H1 (cell line): Measurements from ENCODE around the gene FREM1. TPM values are rescaled to one million over a fixed set of nuclear protein-coding genes. Genes with fewer than 3 reads are reported as not detected.

ENCODE experiments used
- CTCF ChIA-PET: fragments of 300-600 bp; sonication (Branson Sonifier 250); formaldehyde crosslinking; loops from one replicate; lab custom pipeline; 2021; ENCODE audit not compliant: partially characterized antibody; lab: Charles Lee
- POLR2A ChIA-PET: fragments of 300-600 bp; sonication (Branson Sonifier 250); formaldehyde crosslinking; loops from one replicate; lab custom pipeline; 2021; ENCODE audit warnings: inconsistent platforms; ENCODE audit not compliant: partially characterized antibody; lab: Charles Lee
- DNase-seq, 2 experiments: peaks; one replicate each; pipeline versions ENCODE4 v3.0.0 to v3.0.0-alpha.2; 2010 to 2022; ENCODE audit warnings: low spot score in 2 of 2, low read depth in 1 of 2, mixed read lengths in 1 of 2
- FAIRE-seq: peaks from 2 replicates; lab custom pipeline; 2011; peaks lifted over from hg19 to GRCh38; lab: Jason Lieb, UNC
- H2AFZ ChIP-seq: 2 replicates; pipeline ENCODE4 v1.8.1; 2012; ENCODE audit warnings: low read length, inconsistent platforms
- H2AK5ac ChIP-seq: 2 replicates; pipeline ENCODE4 v1.6.1; 2013; ENCODE audit warnings: low read depth, low read length
- H2BK120ac ChIP-seq: replicated peaks from 2 replicates; pipeline ENCODE3; 2013; ENCODE audit warnings: low read depth, low read length, inconsistent platforms
- H2BK12ac ChIP-seq: 2 replicates; pipeline ENCODE4 v1.6.1; 2013; ENCODE audit warnings: low read depth, low read length
- H2BK15ac ChIP-seq: 2 replicates; pipeline ENCODE4 v1.6.1; 2013; ENCODE audit warnings: low read length
- H2BK20ac ChIP-seq: 2 replicates; pipeline ENCODE4 v1.6.1; 2013; ENCODE audit warnings: low read length
- H2BK5ac ChIP-seq: 2 replicates; pipeline ENCODE4 v1.6.1; 2013; ENCODE audit warnings: low read depth, low read length
- H3K14ac ChIP-seq: 2 replicates; pipeline ENCODE4 v1.6.1; 2013; ENCODE audit warnings: inconsistent platforms; ENCODE audit not compliant: insufficient read length
- H3K18ac ChIP-seq: 2 replicates; pipeline ENCODE4 v1.6.1; 2013; ENCODE audit warnings: low read length; ENCODE audit errors: extremely low read depth
- H3K23ac ChIP-seq: 2 replicates; pipeline ENCODE4 v1.6.1; 2013; ENCODE audit warnings: inconsistent platforms; ENCODE audit not compliant: insufficient read length
- H3K23me2 ChIP-seq: 2 replicates; pipeline ENCODE4 v1.6.1; 2013; ENCODE audit warnings: low read depth, low read length
- H3K27ac ChIP-seq: 2 replicates; pipeline ENCODE4 v1.6.1; 2011; ENCODE audit warnings: low read depth, low read length, inconsistent platforms
- H3K27me3 ChIP-seq, 4 experiments: replicated peaks in 1 of 4; 1 replicate in 1 of 4; 2 replicates in 3 of 4; pipeline versions ENCODE4 v1.6.1 to v1.8.1; 2011 to 2013; ENCODE audit warnings: low read length in 3 of 4, mild to moderate bottlenecking in 3 of 4, inconsistent platforms in 2 of 4, mixed read lengths in 2 of 4, moderate library complexity in 1 of 4; ENCODE audit not compliant: control insufficient read depth in 3 of 4, insufficient read depth in 3 of 4; ENCODE audit errors: extremely low read depth in 1 of 4
- H3K36me3 ChIP-seq, 4 experiments: 2 replicates each; pipeline versions ENCODE4 v1.6.1 to v1.8.1; 2011 to 2013; ENCODE audit warnings: mild to moderate bottlenecking in 4 of 4, low read length in 3 of 4, moderate library complexity in 2 of 4, control low read depth in 1 of 4, inconsistent platforms in 1 of 4; ENCODE audit not compliant: insufficient read depth in 4 of 4, control insufficient read depth in 2 of 4
- H3K4ac ChIP-seq: replicated peaks from 2 replicates; pipeline ENCODE3; 2013; ENCODE audit warnings: low read length, low read depth, mixed read lengths, inconsistent platforms; ENCODE audit not compliant: insufficient read length
- H3K4me1 ChIP-seq, 4 experiments: replicated peaks in 1 of 4; 1 replicate in 1 of 4; 2 replicates in 3 of 4; pipeline versions ENCODE4 v1.6.1 to v1.8.1; 2011 to 2013; ENCODE audit warnings: low read length in 3 of 4, inconsistent platforms in 2 of 4, mixed read lengths in 1 of 4; ENCODE audit not compliant: insufficient read depth in 4 of 4, control insufficient read depth in 3 of 4
- H3K4me2 ChIP-seq, 2 experiments: 2 replicates each; pipeline versions ENCODE4 v1.6.1 to v1.8.1; 2011 to 2013; ENCODE audit warnings: low read depth in 2 of 2, low read length in 2 of 2, control low read depth in 1 of 2, inconsistent platforms in 1 of 2, mild to moderate bottlenecking in 1 of 2; ENCODE audit not compliant: insufficient read depth in 1 of 2
- H3K4me3 ChIP-seq, 4 experiments: fragments of 200-600, 300-600 bp in 1 of 4; sonication (generic), shearing (Covaris generic), sonication (Bioruptor Twin) in 1 of 4; 2 replicates each; pipeline versions ENCODE4 v1.5.1 to v1.8.1; 2011 to 2016; ENCODE audit warnings: low read length in 4 of 4, low read depth in 3 of 4, control low read depth in 2 of 4, inconsistent platforms in 2 of 4, mild to moderate bottlenecking in 2 of 4, mixed read lengths in 1 of 4, moderate library complexity in 1 of 4; ENCODE audit not compliant: insufficient read depth in 2 of 4; ENCODE audit errors: extremely low read depth in 1 of 4
- H3K56ac ChIP-seq: replicated peaks from 2 replicates; pipeline ENCODE3; 2013; ENCODE audit warnings: low read depth, mild to moderate bottlenecking, mixed read lengths, low read length, inconsistent platforms; ENCODE audit not compliant: insufficient read length
- H3K79me1 ChIP-seq: 2 replicates; pipeline ENCODE4 v1.6.1; 2013; ENCODE audit warnings: low read depth, low read length, control low read depth
- H3K79me2 ChIP-seq, 2 experiments: 2 replicates each; pipeline versions ENCODE4 v1.6.1 to v1.8.1; 2012 to 2013; ENCODE audit warnings: low read length in 2 of 2, mild to moderate bottlenecking in 2 of 2, inconsistent platforms in 1 of 2; ENCODE audit not compliant: insufficient read depth in 2 of 2, control insufficient read depth in 1 of 2
- H3K9ac ChIP-seq, 4 experiments: replicated peaks in 1 of 4; 1 replicate in 1 of 4; 2 replicates in 3 of 4; pipeline versions ENCODE4 v1.6.1 to v1.8.1; 2011 to 2013; ENCODE audit warnings: low read depth in 3 of 4, low read length in 3 of 4, control low read depth in 2 of 4, mild to moderate bottlenecking in 2 of 4, moderate library complexity in 2 of 4, inconsistent platforms in 1 of 4; ENCODE audit errors: extremely low read depth in 1 of 4
- H3K9me3 ChIP-seq, 2 experiments: 2 replicates each; pipeline versions ENCODE4 v1.6.1 to v1.8.1; 2012 to 2013; ENCODE audit warnings: mild to moderate bottlenecking in 2 of 2, moderate library complexity in 2 of 2, control low read depth in 1 of 2, inconsistent platforms in 1 of 2, low read depth in 1 of 2, low read length in 1 of 2, mixed read lengths in 1 of 2; ENCODE audit not compliant: insufficient read depth in 2 of 2
- H4K20me1 ChIP-seq, 2 experiments: replicated peaks in 1 of 2; 2 replicates each; pipeline versions ENCODE3 to v1.8.1; 2011 to 2013; ENCODE audit warnings: inconsistent platforms in 2 of 2, low read length in 2 of 2, mild to moderate bottlenecking in 1 of 2; ENCODE audit not compliant: insufficient read depth in 2 of 2, control insufficient read depth in 1 of 2
- H4K5ac ChIP-seq: 2 replicates; pipeline ENCODE4 v1.6.1; 2013; ENCODE audit warnings: low read length, low read depth, mixed read lengths, inconsistent platforms; ENCODE audit not compliant: insufficient read length
- H4K8ac ChIP-seq: 2 replicates; pipeline ENCODE4 v1.8.0; 2013; ENCODE audit warnings: mild to moderate bottlenecking, moderate library complexity, low read length, inconsistent platforms; ENCODE audit not compliant: insufficient read depth; ENCODE audit errors: extremely low read depth
- H4K91ac ChIP-seq: replicated peaks from 2 replicates; pipeline ENCODE3; 2013; ENCODE audit warnings: low read length, mixed read lengths, inconsistent platforms; ENCODE audit not compliant: insufficient read length
- ASH2L ChIP-seq: fragments of 200-600, 300-600 bp; sonication (generic); IDR thresholded peaks from one replicate; pipeline ENCODE4 v1.7.1; 2017; ENCODE audit warnings: low read length
- CHD1 ChIP-seq: IDR thresholded peaks from 2 replicates; pipeline ENCODE4 v1.6.1; 2012; ENCODE audit warnings: low read depth, low read length, improper control_type of control experiment
- CTBP2 ChIP-seq: IDR thresholded peaks from 2 replicates; pipeline ENCODE4 v1.7.0; 2011; ENCODE audit warnings: borderline replicate concordance, mild to moderate bottlenecking, moderate library complexity, mixed read lengths, low read length; ENCODE audit not compliant: insufficient read depth, insufficient read length
- FOSL1 ChIP-seq: IDR thresholded peaks from 2 replicates; pipeline ENCODE4 v1.6.1; 2011; ENCODE audit warnings: mild to moderate bottlenecking, low read depth, low read length, moderate library complexity; ENCODE audit not compliant: insufficient read depth
- GTF2F1 ChIP-seq: IDR thresholded peaks from 2 replicates; pipeline ENCODE4 v1.6.1; 2012; ENCODE audit warnings: low read depth, low read length, improper control_type of control experiment, borderline replicate concordance
- JUN ChIP-seq: IDR thresholded peaks from 2 replicates; pipeline ENCODE4 v1.6.1; 2011; ENCODE audit warnings: low read depth, mild to moderate bottlenecking, improper control_type of control experiment, low read length
- SIRT6 ChIP-seq: IDR thresholded peaks from one replicate; pipeline ENCODE4 v1.7.1; 2012; ENCODE audit warnings: low read length, inconsistent platforms
- SRF ChIP-seq: IDR thresholded peaks from 2 replicates; pipeline ENCODE4 v1.6.1; 2011; ENCODE audit warnings: mild to moderate bottlenecking, low read depth, low read length, moderate library complexity
- WGBS, 2 experiments: shearing (Covaris generic) in 1 of 2; methylation state at CpG; one replicate each; pipeline versions ENCODE4 v1.1.6 to v1.1.7; 2013 to 2015; ENCODE audit warnings: low lambda C conversion rate in 2 of 2, mixed read lengths in 2 of 2, inconsistent platforms in 1 of 2, low coverage in 1 of 2, missing lambda C conversion rate in 1 of 2; ENCODE audit not compliant: insufficient replicate concordance in 2 of 2, insufficient coverage in 1 of 2, insufficient read length in 1 of 2; ENCODE audit errors: extremely low coverage in 1 of 2, missing lambda C conversion rate in 1 of 2; 5-methylcytosine and 5-hydroxymethylcytosine counted together
- polyA plus RNA-seq, 7 experiments: library from polyadenylated mRNA; depleted of rRNA in 3 of 7; stranded (reverse) in 5 of 7; unstranded in 2 of 7; fragments of >200 nt in 5 of 7; fragments of 200-250 nt in 2 of 7; gene quantifications; 1 replicate in 5 of 7; 2 replicates in 1 of 7; 4 replicates in 1 of 7; pipeline versions ENCODE4 v1.2.1 to v1.2.3, GENCODE V29; 2011 to 2013; ENCODE audit warnings: missing spikeins in 2 of 7, mixed read lengths in 2 of 7
- total RNA-seq: library from RNA; stranded (reverse); fragmentation: NEBNext Ultra II Directional; extraction: Animal tissue kit (Norgen Biotek cat#: 25700); gene quantifications from 2 replicates; pipeline ENCODE4 v1.2.1, GENCODE V29; 2021

Gene FREM1
- total and polyA plus RNA-seq, 2 of the 8 experiments (the other 6 are each of a cell fraction or from before 2014, with no cell fraction given): 2.6 to 3.1 TPM

- H3K79me2 ChIP-seq: no peaks in the 10 kb centered on the region
- no peak overlapping the region for H3K27ac ChIP-seq
- no peak overlapping the region for H2BK5ac ChIP-seq
- H3K4me2 ChIP-seq: no peak overlapping the region
- no peak overlapping the region for H2BK120ac ChIP-seq
- no peak overlapping the region for H3K14ac ChIP-seq
- H3K23me2 ChIP-seq: no peaks in the 10 kb centered on the region
- no peak overlapping the region for H3K4ac ChIP-seq
- H3K4me1 ChIP-seq: 0 out of 7 replicates have a peak, but pooled peaks cover 0 to 3% (median 0%) of the 10 kb centered on the region in 4 experiments
- no peak overlapping the region for H3K23ac ChIP-seq
- DNase-seq (no peak), FAIRE-seq (no peak)
- H3K9me3 ChIP-seq: no peaks in the 10 kb centered on the region
- no peak overlapping the region for H4K8ac ChIP-seq
- H4K20me1 ChIP-seq: no peaks in the 10 kb centered on the region
- no peak overlapping the region for H3K4me3 ChIP-seq
- H3K56ac ChIP-seq: no peak overlapping the region
- no peak overlapping the region for H2BK20ac ChIP-seq
- no peaks in the 10 kb centered on the region for H3K79me1 ChIP-seq
- H3K27me3 ChIP-seq: no peaks in the 10 kb centered on the region
- H3K9ac ChIP-seq: no peak overlapping the region
- no peak overlapping the region for H2BK12ac ChIP-seq
- WGBS, 2 experiments: 76% methylated on average over 4 of the region's 4 CpGs; no CpG with 5 or more reads in 1 of the 2 experiments
- no peak overlapping the region for H2AK5ac ChIP-seq
- CTCF ChIA-PET: interaction anchor here (0.6 to 2.0 kb wide), 4 partner anchors 10 to 81 kb away, joined by 3 to 7 read pairs (median 6); no protein-coding TSS in a partner anchor
- no peaks in the 10 kb centered on the region for H3K36me3 ChIP-seq
- no peak overlapping the region for H3K18ac ChIP-seq
- H4K5ac ChIP-seq: no peak overlapping the region
- no peak overlapping the region for H2AFZ ChIP-seq
- POLR2A ChIA-PET: no interaction called here
- no peak overlapping the region for H4K91ac ChIP-seq
- no peak overlapping the region for H2BK15ac ChIP-seq
- TF ChIP-seq JUN: no peak
- TF ChIP-seq CHD1: no peak
- no peak for TF ChIP-seq FOSL1
- TF ChIP-seq CTBP2: no peak
- TF ChIP-seq ASH2L: no peak
- no peak for TF ChIP-seq SRF
- no peak for TF ChIP-seq GTF2F1
- TF ChIP-seq SIRT6: no peak
These were observed 60.4 kb downstream of the FREM1 start for GRCh38 chr9:14849851-14850250.
